Psoas muscle (tissue), 8 donors: ENCODE measurements around the gene PAX3. TPM values are rescaled to one million over a fixed set of nuclear protein-coding genes. Genes with fewer than 3 reads are reported as not detected.

Source experiments
- ATAC-seq, 4 donors: fragments of 200-7000 bp; cut with Tn5 transposase; one replicate each; pipeline ENCODE4 v1.9.1; 2020; ENCODE audit warnings: moderate library complexity in 3 of 4, mild to moderate bottlenecking in 2 of 4
- DNase-seq, 2 donors: peaks; one replicate each; pipeline ENCODE4 v3.0.0-alpha.2; 2020
- H3K27ac ChIP-seq: fragments of 200-600 bp; one replicate; pipeline ENCODE4 v1.8.0; 2022
- H3K27me3 ChIP-seq, 3 donors: fragments of 200-600 bp in 1 of 3; one replicate each; pipeline versions ENCODE4 v1.6.1 to v1.8.0; 2013 to 2022; ENCODE audit warnings: low read length in 2 of 3, mild to moderate bottlenecking in 2 of 3, moderate library complexity in 1 of 3; ENCODE audit not compliant: insufficient read depth in 3 of 3
- H3K36me3 ChIP-seq, 2 donors: fragments of 200-600 bp in 1 of 2; one replicate each; pipeline versions ENCODE4 v1.6.1 to v1.8.0; 2013 to 2022; ENCODE audit warnings: low read depth in 1 of 2, mild to moderate bottlenecking in 1 of 2, moderate library complexity in 1 of 2; ENCODE audit not compliant: insufficient read depth in 1 of 2
- H3K4me1 ChIP-seq: fragments of 200-600 bp; one replicate; pipeline ENCODE4 v1.8.0; 2022
- H3K4me3 ChIP-seq: fragments of 200-600 bp; one replicate; pipeline ENCODE4 v1.8.0; 2022; ENCODE audit warnings: mild to moderate bottlenecking
- H3K9me3 ChIP-seq: fragments of 200-600 bp; one replicate; pipeline ENCODE4 v1.8.0; 2022
- CTCF ChIP-seq: fragments of 200-600 bp; IDR thresholded peaks from one replicate; pipeline ENCODE4 v1.8.0; 2022; ENCODE audit warnings: antibody characterized with exemption
- WGBS, 3 donors: extraction: QIAGEN DNeasy Blood & Tissue Kit; methylation state at CpG; one replicate each; pipeline versions ENCODE4 v1.1.6 to v1.1.7; 2013; 5-methylcytosine and 5-hydroxymethylcytosine counted together
- intact Hi-C, 2 donors: fragments of 100-400 bp; cut with DNase I; formaldehyde crosslinking; loops; one replicate each; pipeline versions ENCODE4 v1.11.0 to v1.14.2; 2022
- polyA plus RNA-seq, 3 donors: library from polyadenylated mRNA; stranded (reverse); fragments of 200-250 nt; gene quantifications; one replicate each; pipeline ENCODE4 v1.2.3, GENCODE V29; 2013
- total RNA-seq, 4 donors: library from RNA; stranded (reverse); fragmentation: NEBNext Ultra II Directional in 2 of 4; extraction: Animal tissue kit (Norgen Biotek cat#: 25700) in 2 of 4; gene quantifications; one replicate each; pipeline versions ENCODE4 v1.2.1 to v1.2.4, GENCODE V29; 2021 to 2023
- donor health status: healthy with polysubstance abuse.
- donor health status: DM: no; HTN: no; CAD: no; lungs with moderate emphysema.
- donor health status: Bipolar disorder and iron deficiency.
- donor health status: healthy.
- donor health status: DM: yes; HTN: yes; CAD: no.
- donor health status: DM: no; HTN: no; CAD: no.
- donor health status: DM: no; HTN: no; CAD: no.
- donor health status: DM: yes; HTN: yes; CAD: no.

Gene PAX3
- total and polyA plus RNA-seq, 7 donors, result 0.26 to 20.5 (median 6.9) TPM

- DNase-seq (no peak), ATAC-seq (no peak)
- no peaks in the 10 kb centered on the region for H3K4me1 ChIP-seq
- intact Hi-C loops, result no loop called here
- no peak for TF ChIP-seq CTCF
- H3K9me3 ChIP-seq, result no peaks in the 10 kb centered on the region
- no peaks in the 10 kb centered on the region for H3K27me3 ChIP-seq
- WGBS, 3 donors, result 80 to 86% (median 84%) methylated on average over 1 of the region's 1 CpG
- no peak overlapping the region for H3K27ac ChIP-seq
- H3K4me3 ChIP-seq, result no peak overlapping the region
- H3K36me3 ChIP-seq, result no peaks in the 10 kb centered on the region
Observed at GRCh38 chr2:222336442-222336841, 37.6 kb upstream of the PAX3 start.

- H3K4me3 ChIP-seq, result no peak overlapping the region
- H3K36me3 ChIP-seq, result no peaks in the 10 kb centered on the region
- ATAC-seq (no peak), DNase-seq (no peak)
- H3K9me3 ChIP-seq, result peaks cover 3% of the 10 kb centered on the region
- H3K4me1 ChIP-seq, result no peaks in the 10 kb centered on the region
- no peaks in the 10 kb centered on the region for H3K27me3 ChIP-seq
- 89 to 94% (median 90%) methylated on average over 2 of the region's 2 CpGs for WGBS, 3 donors
- intact Hi-C loops, result no loop called here
- no peak overlapping the region for H3K27ac ChIP-seq
- no peak for TF ChIP-seq CTCF
Observed at GRCh38 chr2:222334914-222335313, 36.1 kb upstream of the PAX3 start.

- no peaks in the 10 kb centered on the region for H3K27me3 ChIP-seq
- ATAC-seq (no peak), DNase-seq (no peak)
- H3K4me1 ChIP-seq, result no peaks in the 10 kb centered on the region
- no peak overlapping the region for H3K27ac ChIP-seq
- H3K4me3 ChIP-seq, result no peak overlapping the region
- WGBS, 3 donors, result 78 to 90% (median 83%) methylated on average over 2 of the region's 2 CpGs
- peaks cover 9% of the 10 kb centered on the region for H3K9me3 ChIP-seq
- no peaks in the 10 kb centered on the region for H3K36me3 ChIP-seq
- intact Hi-C loops, result no loop called here
- no peak for TF ChIP-seq CTCF
Observed at GRCh38 chr2:222333397-222333796, 34.6 kb upstream of the PAX3 start.

GRCh38 chr2:222332116-222332515, 33.3 kb upstream of the PAX3 start:
- no peak for TF ChIP-seq CTCF
- Histone ChIP-seq H3K36me3 (no peaks in the 10 kb centered on the region), H3K27ac (no peak overlapping the region), H3K9me3 (peaks cover 9% of the 10 kb centered on the region), H3K4me3 (no peak overlapping the region), H3K27me3 (no peaks in the 10 kb centered on the region), H3K4me1 (no peaks in the 10 kb centered on the region)
- ATAC-seq, result no peak
- DNase-seq, result no peak
- intact Hi-C loops, result no loop called here
- 80 to 85% (median 82%) methylated on average over 4 of the region's 4 CpGs for WGBS, 3 donors

- Histone ChIP-seq H3K27ac (no peak overlapping the region), H3K4me3 (no peak overlapping the region), H3K9me3 (peaks cover 9% of the 10 kb centered on the region), H3K36me3 (no peaks in the 10 kb centered on the region), H3K4me1 (no peaks in the 10 kb centered on the region), H3K27me3 (no peaks in the 10 kb centered on the region)
- WGBS, 3 donors, result 75 to 82% (median 78%) methylated on average over 4 of the region's 4 CpGs
- no peak for DNase-seq
- TF ChIP-seq CTCF, result no peak
- no peak for ATAC-seq
- intact Hi-C loops, result no loop called here
Observed at GRCh38 chr2:222330910-222331309, 32.1 kb upstream of the PAX3 start.
